ENCODE data around the gene ABCA8. TPM values are rescaled to one million over a fixed set of nuclear protein-coding genes. Genes with fewer than 3 reads are reported as not detected.

The ABCA8 gene
- total and polyA plus RNA-seq, 2 of the 8 experiments (the other 6 are each of a cell fraction or from before 2014, with no cell fraction given) = not detected

DNA sequence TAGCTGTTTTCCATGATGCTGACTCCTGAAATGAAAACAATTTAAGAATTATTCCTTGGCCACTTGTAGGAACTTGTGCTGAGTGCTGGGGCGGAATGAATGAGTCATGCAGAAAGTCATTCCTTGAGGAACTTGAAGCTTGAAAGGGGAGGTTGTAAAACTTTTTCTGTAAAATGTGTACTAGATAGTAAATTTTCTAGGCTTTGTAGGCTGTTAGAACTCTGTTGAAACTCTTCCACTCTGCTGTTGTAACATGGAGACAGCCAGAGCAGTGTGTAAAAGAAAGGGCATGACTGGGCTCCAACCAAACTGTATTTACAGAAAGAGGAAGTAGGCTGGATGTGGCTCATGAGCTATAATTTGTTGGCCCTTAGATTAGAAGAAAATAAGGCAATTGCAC is 46.1 kb downstream of the ABCA8 start (continued):
- TF ChIP-seq, protein P1, sequence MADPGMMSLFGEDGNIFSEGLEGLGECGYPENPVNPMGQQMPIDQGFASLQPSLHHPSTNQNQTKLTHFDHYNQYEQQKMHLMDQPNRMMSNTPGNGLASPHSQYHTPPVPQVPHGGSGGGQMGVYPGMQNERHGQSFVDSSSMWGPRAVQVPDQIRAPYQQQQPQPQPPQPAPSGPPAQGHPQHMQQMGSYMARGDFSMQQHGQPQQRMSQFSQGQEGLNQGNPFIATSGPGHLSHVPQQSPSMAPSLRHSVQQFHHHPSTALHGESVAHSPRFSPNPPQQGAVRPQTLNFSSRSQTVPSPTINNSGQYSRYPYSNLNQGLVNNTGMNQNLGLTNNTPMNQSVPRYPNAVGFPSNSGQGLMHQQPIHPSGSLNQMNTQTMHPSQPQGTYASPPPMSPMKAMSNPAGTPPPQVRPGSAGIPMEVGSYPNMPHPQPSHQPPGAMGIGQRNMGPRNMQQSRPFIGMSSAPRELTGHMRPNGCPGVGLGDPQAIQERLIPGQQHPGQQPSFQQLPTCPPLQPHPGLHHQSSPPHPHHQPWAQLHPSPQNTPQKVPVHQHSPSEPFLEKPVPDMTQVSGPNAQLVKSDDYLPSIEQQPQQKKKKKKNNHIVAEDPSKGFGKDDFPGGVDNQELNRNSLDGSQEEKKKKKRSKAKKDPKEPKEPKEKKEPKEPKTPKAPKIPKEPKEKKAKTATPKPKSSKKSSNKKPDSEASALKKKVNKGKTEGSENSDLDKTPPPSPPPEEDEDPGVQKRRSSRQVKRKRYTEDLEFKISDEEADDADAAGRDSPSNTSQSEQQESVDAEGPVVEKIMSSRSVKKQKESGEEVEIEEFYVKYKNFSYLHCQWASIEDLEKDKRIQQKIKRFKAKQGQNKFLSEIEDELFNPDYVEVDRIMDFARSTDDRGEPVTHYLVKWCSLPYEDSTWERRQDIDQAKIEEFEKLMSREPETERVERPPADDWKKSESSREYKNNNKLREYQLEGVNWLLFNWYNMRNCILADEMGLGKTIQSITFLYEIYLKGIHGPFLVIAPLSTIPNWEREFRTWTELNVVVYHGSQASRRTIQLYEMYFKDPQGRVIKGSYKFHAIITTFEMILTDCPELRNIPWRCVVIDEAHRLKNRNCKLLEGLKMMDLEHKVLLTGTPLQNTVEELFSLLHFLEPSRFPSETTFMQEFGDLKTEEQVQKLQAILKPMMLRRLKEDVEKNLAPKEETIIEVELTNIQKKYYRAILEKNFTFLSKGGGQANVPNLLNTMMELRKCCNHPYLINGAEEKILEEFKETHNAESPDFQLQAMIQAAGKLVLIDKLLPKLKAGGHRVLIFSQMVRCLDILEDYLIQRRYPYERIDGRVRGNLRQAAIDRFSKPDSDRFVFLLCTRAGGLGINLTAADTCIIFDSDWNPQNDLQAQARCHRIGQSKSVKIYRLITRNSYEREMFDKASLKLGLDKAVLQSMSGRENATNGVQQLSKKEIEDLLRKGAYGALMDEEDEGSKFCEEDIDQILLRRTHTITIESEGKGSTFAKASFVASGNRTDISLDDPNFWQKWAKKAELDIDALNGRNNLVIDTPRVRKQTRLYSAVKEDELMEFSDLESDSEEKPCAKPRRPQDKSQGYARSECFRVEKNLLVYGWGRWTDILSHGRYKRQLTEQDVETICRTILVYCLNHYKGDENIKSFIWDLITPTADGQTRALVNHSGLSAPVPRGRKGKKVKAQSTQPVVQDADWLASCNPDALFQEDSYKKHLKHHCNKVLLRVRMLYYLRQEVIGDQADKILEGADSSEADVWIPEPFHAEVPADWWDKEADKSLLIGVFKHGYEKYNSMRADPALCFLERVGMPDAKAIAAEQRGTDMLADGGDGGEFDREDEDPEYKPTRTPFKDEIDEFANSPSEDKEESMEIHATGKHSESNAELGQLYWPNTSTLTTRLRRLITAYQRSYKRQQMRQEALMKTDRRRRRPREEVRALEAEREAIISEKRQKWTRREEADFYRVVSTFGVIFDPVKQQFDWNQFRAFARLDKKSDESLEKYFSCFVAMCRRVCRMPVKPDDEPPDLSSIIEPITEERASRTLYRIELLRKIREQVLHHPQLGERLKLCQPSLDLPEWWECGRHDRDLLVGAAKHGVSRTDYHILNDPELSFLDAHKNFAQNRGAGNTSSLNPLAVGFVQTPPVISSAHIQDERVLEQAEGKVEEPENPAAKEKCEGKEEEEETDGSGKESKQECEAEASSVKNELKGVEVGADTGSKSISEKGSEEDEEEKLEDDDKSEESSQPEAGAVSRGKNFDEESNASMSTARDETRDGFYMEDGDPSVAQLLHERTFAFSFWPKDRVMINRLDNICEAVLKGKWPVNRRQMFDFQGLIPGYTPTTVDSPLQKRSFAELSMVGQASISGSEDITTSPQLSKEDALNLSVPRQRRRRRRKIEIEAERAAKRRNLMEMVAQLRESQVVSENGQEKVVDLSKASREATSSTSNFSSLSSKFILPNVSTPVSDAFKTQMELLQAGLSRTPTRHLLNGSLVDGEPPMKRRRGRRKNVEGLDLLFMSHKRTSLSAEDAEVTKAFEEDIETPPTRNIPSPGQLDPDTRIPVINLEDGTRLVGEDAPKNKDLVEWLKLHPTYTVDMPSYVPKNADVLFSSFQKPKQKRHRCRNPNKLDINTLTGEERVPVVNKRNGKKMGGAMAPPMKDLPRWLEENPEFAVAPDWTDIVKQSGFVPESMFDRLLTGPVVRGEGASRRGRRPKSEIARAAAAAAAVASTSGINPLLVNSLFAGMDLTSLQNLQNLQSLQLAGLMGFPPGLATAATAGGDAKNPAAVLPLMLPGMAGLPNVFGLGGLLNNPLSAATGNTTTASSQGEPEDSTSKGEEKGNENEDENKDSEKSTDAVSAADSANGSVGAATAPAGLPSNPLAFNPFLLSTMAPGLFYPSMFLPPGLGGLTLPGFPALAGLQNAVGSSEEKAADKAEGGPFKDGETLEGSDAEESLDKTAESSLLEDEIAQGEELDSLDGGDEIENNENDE (IDR thresholded peaks at IDR 0.05; ENCODE audit: insufficient replicate concordance, low read length) = no peak
